A549 (cell line): ENCODE results near the gene STX18. TPM values are rescaled to one million over a fixed set of nuclear protein-coding genes. Genes with fewer than 3 reads are reported as not detected.

Experiments
- ATAC-seq, 2 experiments: fragments of 200-7000 bp in 1 of 2; fragments of >200 bp in 1 of 2; cut with Nextera tagmentation in 1 of 2; cut with Tn5 transposase in 1 of 2; 3 replicates each; pipeline versions ENCODE4 v1.8.0 to v1.9.1; 2018 to 2020; ENCODE audit warnings: mild to moderate bottlenecking in 1 of 2, moderate library complexity in 1 of 2
- CTCF ChIA-PET: fragments of 300-600 bp; sonication (Branson Sonifier 250); formaldehyde crosslinking; extraction: SDS; loops from one replicate; lab custom pipeline; 2021; ENCODE audit warnings: antibody characterized with exemption, inconsistent platforms; lab: Yijun Ruan, JAX
- POLR2A ChIA-PET: fragments of 350-600 bp; formaldehyde crosslinking; extraction: SDS; loops from one replicate; lab custom pipeline; 2021; ENCODE audit warnings: antibody characterized with exemption, inconsistent platforms; lab: Yijun Ruan, JAX
- DNase-seq, 2 experiments: peaks; one replicate each; pipeline versions ENCODE4 v3.0.0 to v3.0.0-alpha.2; 2011 to 2016; ENCODE audit warnings: low read depth in 1 of 2, low spot score in 1 of 2
- FAIRE-seq: peaks from 2 replicates; lab custom pipeline; 2011; peaks lifted over from hg19 to GRCh38; lab: Jason Lieb, UNC
- H3K27ac ChIP-seq, 2 experiments: fragments of >200 bp; sonication (Bioruptor Twin); formaldehyde crosslinking; 3 replicates each; pipeline ENCODE4 v1.5.1; 2016 to 2017
- H3K4me1 ChIP-seq: fragments of >200 bp; sonication (Bioruptor Twin); formaldehyde crosslinking; 3 replicates; pipeline ENCODE4 v1.6.1; 2016
- H3K4me2 ChIP-seq: fragments of >200 bp; sonication (Bioruptor Twin); formaldehyde crosslinking; 3 replicates; pipeline ENCODE4 v1.6.1; 2016
- H3K4me3 ChIP-seq: fragments of >200 bp; sonication (Bioruptor Twin); formaldehyde crosslinking; 3 replicates; pipeline ENCODE4 v1.5.1; 2016
- H3K9me3 ChIP-seq: fragments of >200 bp; sonication (Bioruptor Twin); formaldehyde crosslinking; 3 replicates; pipeline ENCODE4 v1.6.1; 2016
- CEBPB ChIP-seq, 2 experiments: fragments of >200 bp in 1 of 2; sonication (Bioruptor Twin) in 1 of 2; formaldehyde crosslinking in 1 of 2; IDR thresholded peaks; 2 replicates each; pipeline ENCODE4 v1.6.1; 2012 to 2016
- CHD4 ChIP-seq: fragments of 200-600 bp; sonication (generic); IDR thresholded peaks from 2 replicates; pipeline ENCODE4 v1.6.1; 2016; ENCODE audit warnings: antibody characterized with exemption, mild to moderate bottlenecking, borderline replicate concordance
- EP300 ChIP-seq, 2 experiments: fragments of >200 bp; sonication (Bioruptor Twin); formaldehyde crosslinking; IDR thresholded peaks; 2 replicates in 1 of 2; 3 replicates in 1 of 2; pipeline ENCODE4 v1.6.1; 2016 to 2017
- ESRRA ChIP-seq: fragments of 150-350 bp; IDR thresholded peaks from 2 replicates; pipeline ENCODE4 v1.6.1; 2014; ENCODE audit warnings: mild to moderate bottlenecking, low read length, borderline replicate concordance
- FOSL2 ChIP-seq, 2 experiments: fragments of 450-650 bp in 1 of 2; fragments of >200 bp in 1 of 2; sonication (Bioruptor Twin) in 1 of 2; formaldehyde crosslinking; IDR thresholded peaks; 2 replicates each; pipeline versions ENCODE4 v1.5.0 to v1.6.1; 2016 to 2020; ENCODE audit warnings: mild to moderate bottlenecking in 1 of 2, moderate library complexity in 1 of 2
- FOXS1 ChIP-seq: fragments of 250-450 bp; sonication (Bioruptor Pico); IDR thresholded peaks from 2 replicates; pipeline ENCODE4 v1.5.0; 2020; ENCODE audit warnings: mild to moderate bottlenecking, moderate library complexity
- HOXB5 ChIP-seq: fragments of 250-450 bp; sonication (Bioruptor Pico); IDR thresholded peaks from 2 replicates; pipeline ENCODE4 v1.5.0; 2020; ENCODE audit warnings: mild to moderate bottlenecking, moderate library complexity
- KDM1A ChIP-seq: fragments of 200-600 bp; sonication (generic); IDR thresholded peaks from 2 replicates; pipeline ENCODE4 v1.6.1; 2016; ENCODE audit warnings: low read depth, mild to moderate bottlenecking
- MAFK ChIP-seq: fragments of 450-650 bp; IDR thresholded peaks from 2 replicates; pipeline ENCODE4 v1.6.1; 2014; ENCODE audit not compliant: partially characterized antibody
- MYC ChIP-seq: IDR thresholded peaks from 2 replicates; pipeline ENCODE4 v1.6.1; 2012; ENCODE audit warnings: mild to moderate bottlenecking, inconsistent platforms, low read length, improper control_type of control experiment, borderline replicate concordance
- NFE2L2 ChIP-seq: fragments of 150-350 bp; conservative IDR thresholded peaks from 2 replicates; pipeline ENCODE4 v1.6.1; 2014; ENCODE audit warnings: low read length
- NR3C1 ChIP-seq: fragments of >200 bp; sonication (Bioruptor Twin); formaldehyde crosslinking; IDR thresholded peaks from 3 replicates; pipeline ENCODE4 v1.6.1; 2017
- PHF8 ChIP-seq: fragments of 200-600 bp; sonication (generic); IDR thresholded peaks from 2 replicates; pipeline ENCODE4 v1.6.1; 2016; ENCODE audit warnings: low read depth, mild to moderate bottlenecking, antibody characterized with exemption, moderate library complexity, borderline replicate concordance
- RAD21 ChIP-seq, 2 experiments: fragments of >200 bp in 1 of 2; sonication (Bioruptor Twin) in 1 of 2; formaldehyde crosslinking in 1 of 2; IDR thresholded peaks in 1 of 2; conservative IDR thresholded peaks in 1 of 2; 2 replicates in 1 of 2; 3 replicates in 1 of 2; pipeline ENCODE4 v1.6.1; 2012 to 2018; ENCODE audit warnings: inconsistent platforms in 1 of 2
- RARB ChIP-seq: fragments of 250-450 bp; sonication (Bioruptor Pico); IDR thresholded peaks from 2 replicates; pipeline ENCODE4 v1.8.0; 2021; ENCODE audit warnings: mild to moderate bottlenecking, moderate library complexity
- RFX5 ChIP-seq: fragments of 450-650 bp; IDR thresholded peaks from 2 replicates; pipeline ENCODE4 v1.7.1; 2014; ENCODE audit warnings: antibody characterized with exemption, mild to moderate bottlenecking, moderate library complexity
- SMC3 ChIP-seq: fragments of >200 bp; sonication (Bioruptor Twin); formaldehyde crosslinking; IDR thresholded peaks from 3 replicates; pipeline ENCODE4 v1.6.1; 2018; ENCODE audit warnings: inconsistent platforms
- TFCP2L1 ChIP-seq: fragments of 250-450 bp; sonication (Bioruptor Pico); IDR thresholded peaks from 2 replicates; pipeline ENCODE4 v1.5.0; 2021; ENCODE audit warnings: mild to moderate bottlenecking
- TP53 ChIP-seq: fragments of 250-450 bp; sonication (Bioruptor Pico); IDR thresholded peaks from 2 replicates; pipeline ENCODE4 v1.5.0; 2021; ENCODE audit warnings: mild to moderate bottlenecking, moderate library complexity
- ZC3H11A ChIP-seq: fragments of 450-650 bp; IDR thresholded peaks from 2 replicates; pipeline ENCODE4 v1.6.1; 2014; ENCODE audit warnings: antibody characterized with exemption, mild to moderate bottlenecking
- ZNF302 ChIP-seq: fragments of 250-450 bp; sonication (Bioruptor Pico); IDR thresholded peaks from 2 replicates; pipeline ENCODE4 v1.9.0; 2021; ENCODE audit warnings: inconsistent platforms, mild to moderate bottlenecking, moderate library complexity
- WGBS: methylation state at CpG from one replicate; pipeline ENCODE4 v1.1.6; 2017; ENCODE audit errors: missing lambda C conversion rate; 5-methylcytosine and 5-hydroxymethylcytosine counted together
- polyA plus RNA-seq, 4 experiments: library from polyadenylated mRNA; depleted of rRNA in 3 of 4; stranded (reverse); fragments of >200 nt; fragmentation: RNase III in 1 of 4; extraction: RNeasy Plus Mini Kit Qiagen cat#74134 plus additional on column Dnase treatment in 1 of 4; gene quantifications; 2 replicates in 3 of 4; 3 replicates in 1 of 4; pipeline ENCODE4 v1.2.3, GENCODE V29; 2011 to 2017
- TF ChIP-seq, protein P1 (sequence below): IDR thresholded peaks from 2 replicates; pipeline ENCODE4 v1.6.1; 2012
- TF ChIP-seq, protein P2 (sequence below): fragments of 150-350 bp; IDR thresholded peaks from 2 replicates; pipeline ENCODE4 v1.6.1; 2014; ENCODE audit warnings: low read depth, mild to moderate bottlenecking, low read length
- TF ChIP-seq, protein P3 (sequence below): IDR thresholded peaks from 2 replicates; pipeline ENCODE4 v1.6.1; 2012
- TF ChIP-seq, protein P4 (sequence below): fragments of 450-650 bp; IDR thresholded peaks from 2 replicates; pipeline ENCODE4 v1.6.1; 2014; ENCODE audit warnings: antibody characterized with exemption

The STX18 gene
- polyA plus RNA-seq, 2 of the 4 experiments (the other 2 are of a cell fraction) = 13.4 to 19.6 TPM

DNA sequence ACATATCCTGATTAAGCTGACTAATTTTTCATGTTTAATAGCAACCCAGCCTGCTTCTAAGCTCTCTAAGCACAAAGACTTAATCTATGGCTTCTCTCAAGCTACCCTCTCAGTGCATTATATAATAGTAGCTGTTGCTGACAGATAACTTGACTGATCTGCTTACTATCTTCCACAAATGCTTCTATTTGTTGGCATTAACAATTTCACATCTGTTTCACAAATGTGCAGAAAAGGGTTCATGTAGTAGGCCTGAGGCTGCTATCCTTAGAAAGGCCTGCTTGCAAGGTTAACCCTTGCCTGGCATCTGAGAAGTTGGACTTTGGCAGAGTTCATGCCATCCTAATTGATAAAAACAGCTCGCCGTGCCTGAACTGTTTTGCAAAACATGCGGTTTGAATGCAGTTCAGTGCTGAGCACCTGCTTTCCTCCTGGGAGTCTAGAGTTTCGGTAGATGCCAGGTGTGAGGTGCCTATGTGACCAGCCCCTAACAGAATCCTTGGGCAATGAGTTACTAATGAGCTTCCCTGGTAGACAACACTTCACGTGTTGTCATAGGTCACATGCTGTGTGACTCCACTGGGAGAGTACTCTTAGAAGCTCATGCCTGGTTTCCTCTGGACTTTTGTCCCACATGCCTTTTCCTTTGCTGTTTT is 86.5 kb downstream of the STX18 start (continued):
- no peak for TF ChIP-seq RFX5
- no peak for TF ChIP-seq MYC
- TF ChIP-seq TP53 (CRISPR knock-in tag) = no peak
- TF ChIP-seq, protein P1, sequence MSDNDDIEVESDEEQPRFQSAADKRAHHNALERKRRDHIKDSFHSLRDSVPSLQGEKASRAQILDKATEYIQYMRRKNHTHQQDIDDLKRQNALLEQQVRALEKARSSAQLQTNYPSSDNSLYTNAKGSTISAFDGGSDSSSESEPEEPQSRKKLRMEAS = no peak
- TF ChIP-seq ESRRA = no peak
- no peak for TF ChIP-seq ZNF302 (CRISPR knock-in tag)
- no peak for TF ChIP-seq ZC3H11A
- no peak for TF ChIP-seq CHD4
- no peak for TF ChIP-seq PHF8
- TF ChIP-seq HOXB5 (CRISPR knock-in tag) = no peak
- no peak for TF ChIP-seq NR3C1

DNA sequence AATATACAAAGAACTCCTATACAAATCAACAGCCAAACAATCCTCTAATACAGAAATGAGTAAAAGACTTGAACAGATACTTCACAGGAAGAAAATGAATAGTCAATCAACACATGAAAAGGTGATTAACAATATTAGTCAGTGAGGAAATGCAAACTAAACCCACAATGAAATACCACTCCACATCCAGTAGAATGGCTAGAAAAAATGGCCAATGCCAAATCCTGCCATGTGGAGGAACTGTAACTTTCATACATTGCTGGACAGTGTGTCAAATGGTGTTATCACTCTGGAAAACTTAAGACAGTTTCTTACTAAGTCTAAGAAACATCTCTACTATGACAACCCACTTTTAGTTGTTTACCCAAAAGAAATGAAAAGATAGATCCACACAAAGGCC is 95.4 kb downstream of the STX18 start:
- Histone ChIP-seq H3K9me3 (no peaks in the 10 kb centered on the region), H3K4me3 (no peak overlapping the region), H3K27ac (no peak overlapping the region), H3K4me1 (peaks cover 12% of the 10 kb centered on the region), H3K4me2 (no peak overlapping the region)
- ATAC-seq (no peak), DNase-seq (no peak), FAIRE-seq (no peak)
- ChIA-PET CTCF (no interaction called here), POLR2A (no interaction called here)
- no peak for TF ChIP-seq RAD21 (conservative IDR thresholded peaks at IDR 0.05 in 1 of 2, IDR thresholded peaks at IDR 0.05 in 1 of 2)
- no peak for TF ChIP-seq FOSL2 (IDR thresholded peaks at IDR 0.05)
- no peak for TF ChIP-seq FOSL2 (CRISPR knock-in tag; IDR thresholded peaks at IDR 0.05)
- no peak for TF ChIP-seq TP53 (CRISPR knock-in tag)
- TF ChIP-seq MAFK = no peak
- TF ChIP-seq NR3C1 = no peak
- TF ChIP-seq ESRRA = no peak
- TF ChIP-seq FOXS1 (CRISPR knock-in tag) = no peak
- TF ChIP-seq RARB (CRISPR knock-in tag) = no peak
- TF ChIP-seq, protein P2, sequence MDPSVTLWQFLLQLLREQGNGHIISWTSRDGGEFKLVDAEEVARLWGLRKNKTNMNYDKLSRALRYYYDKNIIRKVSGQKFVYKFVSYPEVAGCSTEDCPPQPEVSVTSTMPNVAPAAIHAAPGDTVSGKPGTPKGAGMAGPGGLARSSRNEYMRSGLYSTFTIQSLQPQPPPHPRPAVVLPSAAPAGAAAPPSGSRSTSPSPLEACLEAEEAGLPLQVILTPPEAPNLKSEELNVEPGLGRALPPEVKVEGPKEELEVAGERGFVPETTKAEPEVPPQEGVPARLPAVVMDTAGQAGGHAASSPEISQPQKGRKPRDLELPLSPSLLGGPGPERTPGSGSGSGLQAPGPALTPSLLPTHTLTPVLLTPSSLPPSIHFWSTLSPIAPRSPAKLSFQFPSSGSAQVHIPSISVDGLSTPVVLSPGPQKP = no peak
- TF ChIP-seq, protein P3, sequence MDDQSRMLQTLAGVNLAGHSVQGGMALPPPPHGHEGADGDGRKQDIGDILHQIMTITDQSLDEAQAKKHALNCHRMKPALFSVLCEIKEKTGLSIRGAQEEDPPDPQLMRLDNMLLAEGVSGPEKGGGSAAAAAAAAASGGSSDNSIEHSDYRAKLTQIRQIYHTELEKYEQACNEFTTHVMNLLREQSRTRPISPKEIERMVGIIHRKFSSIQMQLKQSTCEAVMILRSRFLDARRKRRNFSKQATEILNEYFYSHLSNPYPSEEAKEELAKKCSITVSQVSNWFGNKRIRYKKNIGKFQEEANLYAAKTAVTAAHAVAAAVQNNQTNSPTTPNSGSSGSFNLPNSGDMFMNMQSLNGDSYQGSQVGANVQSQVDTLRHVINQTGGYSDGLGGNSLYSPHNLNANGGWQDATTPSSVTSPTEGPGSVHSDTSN = no peak
- no peak for TF ChIP-seq RFX5
- TF ChIP-seq SMC3 = no peak
- TF ChIP-seq CEBPB (IDR thresholded peaks at IDR 0.05) = no peak

DNA sequence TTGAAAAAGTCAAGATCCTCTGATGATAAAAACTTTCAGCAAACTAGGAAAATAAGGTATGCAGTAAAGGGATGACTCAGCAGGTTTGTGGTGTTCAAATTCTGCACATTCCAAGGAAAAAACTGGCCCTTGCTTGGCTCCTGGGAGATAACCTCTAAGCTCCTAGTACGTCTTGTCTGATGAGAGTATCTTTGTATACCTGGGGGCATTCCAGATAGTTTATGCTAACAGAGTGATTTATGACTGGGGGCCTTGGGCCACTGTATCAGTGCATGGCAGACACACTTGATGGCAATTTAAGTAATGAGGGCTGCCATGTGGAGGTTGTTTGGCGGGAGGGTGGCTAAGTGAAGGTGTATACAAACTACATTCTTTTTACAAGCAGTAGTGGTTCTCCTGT is 98.0 kb downstream of the STX18 start:
- CTCF ChIA-PET = interaction anchor here (1.0 kb wide), 1 partner anchor 10 kb away, joined by 3 read pairs; no protein-coding TSS in a partner anchor
- DNase-seq = peak in 1 of 2 experiments; percentile 25
- ATAC-seq = peak in 1 of 2 experiments; percentile 50; a peak in 1 of 6 replicates
- peaks cover 12% of the 10 kb centered on the region for H3K4me1 ChIP-seq
- no peaks in the 10 kb centered on the region for H3K9me3 ChIP-seq
- TF ChIP-seq TFCP2L1 (CRISPR knock-in tag) (no peak), FOSL2 (IDR thresholded peaks at IDR 0.05) (no peak), FOSL2 (CRISPR knock-in tag; IDR thresholded peaks at IDR 0.05) (0 out of 2 replicates have a peak, but pooled peaks have one; percentile 9), KDM1A (no peak), NFE2L2 (peak; percentile 91), EP300 (IDR thresholded peaks at IDR 0.05) (no peak), ZNF302 (CRISPR knock-in tag) (no peak), MAFK (peak; percentile 98)
- TF ChIP-seq, protein P4, sequence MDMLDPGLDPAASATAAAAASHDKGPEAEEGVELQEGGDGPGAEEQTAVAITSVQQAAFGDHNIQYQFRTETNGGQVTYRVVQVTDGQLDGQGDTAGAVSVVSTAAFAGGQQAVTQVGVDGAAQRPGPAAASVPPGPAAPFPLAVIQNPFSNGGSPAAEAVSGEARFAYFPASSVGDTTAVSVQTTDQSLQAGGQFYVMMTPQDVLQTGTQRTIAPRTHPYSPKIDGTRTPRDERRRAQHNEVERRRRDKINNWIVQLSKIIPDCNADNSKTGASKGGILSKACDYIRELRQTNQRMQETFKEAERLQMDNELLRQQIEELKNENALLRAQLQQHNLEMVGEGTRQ = no peak
- TF ChIP-seq, protein P2 = no peak
- TF ChIP-seq, all 56 proteins: peak for 3
- H3K4me3 ChIP-seq = no peak overlapping the region
- POLR2A ChIA-PET = no interaction called here
- H3K27ac ChIP-seq = peak overlapping the region; percentile 31 to 74
- peak overlapping the region; percentile 38 for H3K4me2 ChIP-seq
- FAIRE-seq = no peak
- 54% methylated on average over 2 of the region's 2 CpGs for WGBS
